Activated T-cell treated with anti-CD3 and anti-CD28 coated beads for 24 hours (primary cell): ENCODE results near the gene LAYN.

ENCODE experiments used
- DNase-seq: peaks from one replicate; pipeline ENCODE4 v3.0.0-alpha.2; 2020; ENCODE audit warnings: low read depth

LAYN gene, protein sequence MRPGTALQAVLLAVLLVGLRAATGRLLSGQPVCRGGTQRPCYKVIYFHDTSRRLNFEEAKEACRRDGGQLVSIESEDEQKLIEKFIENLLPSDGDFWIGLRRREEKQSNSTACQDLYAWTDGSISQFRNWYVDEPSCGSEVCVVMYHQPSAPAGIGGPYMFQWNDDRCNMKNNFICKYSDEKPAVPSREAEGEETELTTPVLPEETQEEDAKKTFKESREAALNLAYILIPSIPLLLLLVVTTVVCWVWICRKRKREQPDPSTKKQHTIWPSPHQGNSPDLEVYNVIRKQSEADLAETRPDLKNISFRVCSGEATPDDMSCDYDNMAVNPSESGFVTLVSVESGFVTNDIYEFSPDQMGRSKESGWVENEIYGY

DNA sequence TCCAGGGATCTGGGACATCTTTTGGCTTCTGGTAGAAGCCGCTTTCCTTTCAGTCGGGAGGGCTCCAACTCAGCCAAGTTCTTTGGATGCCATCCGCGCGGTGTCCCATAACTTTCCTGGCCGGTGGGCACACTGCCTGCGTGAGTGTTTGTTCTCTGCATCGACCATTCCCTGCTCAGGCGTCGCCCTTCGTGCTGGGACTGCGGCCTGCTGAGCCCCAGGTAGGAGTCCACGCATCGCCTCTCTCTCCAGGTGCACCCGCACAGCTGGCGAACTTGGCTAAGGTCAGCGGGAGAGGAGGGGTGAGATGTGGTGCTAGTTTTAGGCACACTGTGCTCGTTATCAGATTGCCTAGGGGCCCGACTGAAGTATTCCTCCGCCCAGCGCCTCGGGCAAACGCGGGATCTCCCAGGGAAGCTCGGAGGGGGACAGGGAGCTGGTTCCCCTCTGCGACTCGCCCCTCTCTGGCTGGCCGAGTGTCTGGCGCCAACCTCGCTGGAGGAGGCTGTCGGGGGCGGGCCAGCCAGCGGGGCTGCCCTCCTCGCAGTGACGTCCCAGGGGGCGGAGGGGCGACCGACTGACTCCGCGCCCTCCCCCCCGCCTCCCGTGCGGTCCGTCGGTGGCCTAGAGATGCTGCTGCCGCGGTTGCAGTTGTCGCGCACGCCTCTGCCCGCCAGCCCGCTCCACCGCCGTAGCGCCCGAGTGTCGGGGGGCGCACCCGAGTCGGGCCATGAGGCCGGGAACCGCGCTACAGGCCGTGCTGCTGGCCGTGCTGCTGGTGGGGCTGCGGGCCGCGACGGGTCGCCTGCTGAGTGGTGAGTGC lies at the start of gene LAYN:
Gene LAYN, plus strand, starts transcription at position 607 of the 823 bp plus-strand sequence. Its CDS starts 124 bp downstream, at position 731.
- no peak for DNase-seq

DNA sequence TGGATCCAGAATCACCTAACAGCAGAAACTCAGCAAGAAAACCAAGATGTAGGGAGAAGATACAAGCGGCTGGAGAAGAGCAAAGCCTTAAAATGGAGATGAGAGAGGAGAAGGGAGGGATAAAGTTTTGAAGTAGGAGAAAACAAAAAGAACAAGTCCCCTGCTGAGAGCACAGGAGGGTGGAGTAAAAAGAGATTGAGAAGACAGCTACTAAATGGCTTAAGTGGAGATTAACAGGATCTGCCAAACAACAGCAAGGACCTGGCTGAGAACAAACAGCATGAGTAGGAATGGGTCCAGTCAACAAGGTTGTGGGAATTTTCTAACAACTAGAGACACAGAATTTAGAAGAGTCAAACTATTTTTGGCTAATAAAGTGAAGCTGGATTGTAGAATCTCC lies 46.5 kb upstream of the LAYN start:
- no peak for DNase-seq

DNA sequence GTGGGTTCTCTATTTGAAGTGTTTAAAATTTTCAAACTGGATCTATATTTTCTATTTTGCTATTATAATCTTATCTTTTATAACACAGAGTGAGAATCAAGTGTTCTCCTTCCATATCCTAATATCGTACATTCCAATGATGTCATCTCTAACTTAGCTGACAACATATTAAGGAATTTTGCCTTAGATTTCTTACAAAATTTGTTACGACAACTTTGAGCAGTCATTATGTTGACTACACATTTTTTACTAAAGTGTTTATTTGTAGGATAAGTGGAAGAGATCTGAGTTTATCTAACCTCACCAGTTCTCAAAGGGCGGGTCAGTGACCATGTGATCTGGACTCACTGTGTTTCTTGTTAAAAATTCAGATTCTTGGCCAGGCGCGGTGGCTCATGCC lies 41.0 kb upstream of the LAYN start:
- no peak for DNase-seq

DNA sequence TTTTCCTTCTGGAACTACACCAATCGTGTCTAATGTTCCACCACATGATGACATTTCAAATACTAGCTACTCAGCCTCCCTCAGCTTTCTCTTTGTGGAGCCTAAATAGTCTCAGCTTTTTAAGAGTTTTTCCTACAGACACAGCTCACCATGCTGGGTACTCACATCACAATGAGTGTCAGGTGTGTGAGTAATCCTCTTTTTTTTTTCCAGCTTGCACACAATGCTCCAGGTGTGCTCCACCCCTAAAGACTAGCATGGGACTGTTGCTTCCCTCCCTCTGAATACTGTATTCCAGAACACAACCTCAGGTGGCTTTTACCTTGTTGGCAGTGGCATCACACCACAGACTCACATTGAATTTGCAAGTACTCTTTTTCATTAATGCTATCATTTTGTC lies 40.0 kb upstream of the LAYN start:
- DNase-seq, result no peak

DNA sequence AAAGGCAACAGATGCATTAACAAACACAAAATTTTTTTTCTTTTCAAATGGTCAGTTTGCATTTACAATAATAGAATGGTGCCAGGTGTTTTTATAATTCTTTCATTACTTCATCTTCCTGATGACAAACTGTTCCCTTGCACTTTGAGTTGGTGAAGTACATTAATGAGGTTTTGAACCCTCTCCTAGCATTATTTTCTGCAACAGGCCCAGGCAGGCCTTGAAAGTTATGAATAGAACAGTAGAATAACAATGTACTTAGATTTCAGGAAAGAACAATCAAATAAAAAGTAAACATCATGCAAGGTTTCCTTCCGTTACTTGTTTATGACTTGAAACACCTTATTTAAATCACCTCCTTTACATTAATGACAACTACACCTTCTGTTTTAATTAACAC lies 37.9 kb upstream of the LAYN start:
- DNase-seq, result no peak

DNA sequence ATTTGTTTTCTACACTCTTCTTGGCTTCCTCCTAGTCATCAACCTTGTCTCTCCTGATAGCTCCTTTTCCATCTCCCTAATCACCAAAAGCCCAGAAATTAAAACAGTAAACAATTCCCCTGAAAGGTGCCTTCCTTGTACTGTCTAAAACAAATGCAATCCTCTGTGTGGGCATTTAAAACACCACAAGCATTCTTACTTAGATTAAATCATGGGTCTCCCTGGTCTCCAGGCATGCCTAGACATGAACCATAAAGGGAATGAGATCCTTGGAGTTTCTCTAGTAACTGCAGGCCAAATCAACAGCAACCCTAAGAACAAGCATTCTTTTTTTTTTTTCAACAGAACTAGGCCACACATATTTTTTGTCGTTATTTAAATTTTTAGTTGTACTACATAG lies 30.2 kb upstream of the LAYN start:
- no peak for DNase-seq

DNA sequence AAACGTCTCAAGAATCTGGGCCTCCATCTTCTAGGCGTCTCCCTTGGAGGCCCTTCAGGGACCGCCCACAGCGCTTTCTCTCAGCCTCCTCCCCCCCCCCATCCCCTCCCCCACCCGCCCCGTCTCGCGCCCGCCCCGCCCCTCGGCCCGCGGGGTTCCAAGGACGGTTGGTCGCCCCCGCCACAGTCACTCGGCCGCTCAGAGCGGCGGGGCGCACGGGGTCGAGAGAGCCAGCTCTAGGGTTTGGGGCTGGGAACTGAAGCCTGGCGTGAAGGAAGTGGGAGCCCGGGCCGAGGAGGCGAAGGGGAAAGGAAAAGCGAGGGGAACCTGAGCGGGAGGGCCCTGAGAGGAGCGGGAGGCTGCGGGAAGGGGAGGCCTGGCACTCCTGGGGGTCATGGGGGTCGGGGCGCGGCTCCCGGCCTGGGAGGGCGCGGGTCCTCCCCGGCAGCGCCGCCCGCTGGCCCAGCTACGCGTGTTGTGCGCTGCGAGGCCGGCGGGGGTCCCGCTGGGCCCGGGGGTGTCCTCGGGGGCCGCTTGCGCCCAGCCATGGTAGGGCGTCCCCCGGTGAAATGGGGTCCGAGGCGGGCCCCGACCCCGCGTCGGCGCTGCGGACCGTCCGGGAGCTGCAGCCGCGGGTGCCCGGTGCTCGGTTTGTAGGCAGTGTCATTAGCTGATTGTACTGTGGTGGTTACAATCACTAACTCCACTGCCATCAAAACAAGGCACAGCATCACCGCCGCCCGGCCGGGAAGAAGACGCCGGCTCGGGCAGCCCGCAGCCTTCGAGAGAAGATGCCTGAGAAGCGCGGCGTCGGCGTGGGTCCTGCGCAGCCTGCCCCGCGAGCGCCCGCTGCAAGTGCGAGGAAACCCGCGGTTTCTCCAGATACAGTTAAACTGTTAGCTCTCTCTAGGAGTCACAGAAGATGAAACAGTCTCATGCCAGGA lies 28.0 kb upstream of the LAYN start, which contains the start of gene BTG4:
Gene BTG4, minus strand, starts transcription at position 91 of the 944 bp plus-strand sequence. CDS start 13,610 bp downstream, outside the sequence.
- no peak for DNase-seq

DNA sequence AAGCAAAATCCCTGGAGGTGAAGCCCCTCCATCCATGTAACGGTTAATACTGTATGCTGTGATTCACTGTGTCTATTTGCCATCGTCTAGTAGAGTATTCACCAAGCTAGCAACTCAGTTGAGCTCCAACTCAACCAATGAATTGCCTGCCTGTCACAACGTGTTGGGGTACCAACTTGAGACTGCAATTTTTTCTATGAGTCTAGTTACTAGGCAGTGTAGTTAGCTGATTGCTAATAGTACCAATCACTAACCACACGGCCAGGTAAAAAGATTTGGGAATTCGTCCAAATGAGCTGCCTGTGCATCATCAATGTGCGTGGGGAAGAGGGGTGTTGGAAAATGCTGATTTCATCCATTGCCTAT lies 27.3 kb upstream of the LAYN start:
- DNase-seq, result no peak

DNA sequence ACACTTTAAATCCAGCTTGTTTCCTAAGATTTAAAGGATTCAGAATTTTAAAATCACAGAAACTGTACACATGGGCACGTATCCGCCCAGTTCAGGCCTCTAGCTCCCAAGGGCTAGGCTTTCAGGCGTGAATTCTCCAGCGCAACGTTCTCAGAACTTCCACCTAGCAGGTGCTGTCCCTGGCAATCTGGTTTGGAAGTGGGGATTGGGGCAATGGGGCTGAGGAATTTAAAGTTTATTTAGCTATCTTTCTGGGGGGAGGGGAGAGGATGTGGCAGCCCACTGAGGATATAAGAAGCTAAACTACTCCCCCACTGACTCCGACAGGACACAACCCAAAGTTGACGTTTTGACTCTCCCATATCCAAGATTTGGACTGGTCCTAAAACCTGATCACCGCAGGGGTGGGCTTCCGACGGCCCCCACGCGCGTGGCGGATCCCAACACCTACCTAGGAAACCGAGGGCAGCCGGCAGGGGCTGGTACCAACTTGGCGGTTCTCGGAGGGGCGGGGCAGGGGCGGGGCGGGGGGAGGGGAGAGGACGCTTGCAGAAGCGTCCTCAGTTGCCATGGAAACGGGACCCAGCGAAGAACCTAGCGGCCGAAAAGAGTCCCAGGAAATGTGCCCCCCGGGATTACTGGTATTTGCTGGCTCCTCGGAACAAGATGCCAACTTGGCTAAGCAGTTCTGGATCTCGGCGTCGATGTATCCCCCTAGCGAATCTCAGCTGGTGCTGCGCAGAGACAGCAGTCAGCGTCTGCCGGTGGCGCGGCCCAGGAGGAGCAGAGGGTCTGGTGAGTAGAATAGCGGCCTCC lies 26.1 kb upstream of the LAYN start, which contains the start of gene HOATZ:
Gene HOATZ, plus strand, starts transcription at position 563 of the 816 bp plus-strand sequence. Its CDS starts 7 bp downstream, at position 570.
- no peak for DNase-seq

DNA sequence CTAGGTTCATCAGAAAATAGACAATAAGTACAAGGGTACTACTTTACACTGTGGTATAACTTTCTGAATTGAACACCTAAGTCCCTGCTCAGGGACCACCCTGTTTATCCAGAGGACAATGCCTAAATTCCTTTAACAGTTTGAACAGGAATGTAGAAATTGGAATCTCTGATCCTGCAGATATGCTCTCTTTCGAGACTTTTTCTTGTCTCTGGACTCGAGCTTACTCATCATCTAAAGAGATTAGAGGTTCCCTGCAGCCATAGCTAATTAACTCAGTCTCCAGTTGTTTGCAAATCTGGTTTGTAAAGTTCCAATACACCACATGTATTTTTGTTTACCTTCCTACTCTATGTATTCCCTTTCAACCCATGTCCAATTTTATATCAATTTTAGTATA lies 24.9 kb upstream of the LAYN start:
- DNase-seq, result no peak

DNA sequence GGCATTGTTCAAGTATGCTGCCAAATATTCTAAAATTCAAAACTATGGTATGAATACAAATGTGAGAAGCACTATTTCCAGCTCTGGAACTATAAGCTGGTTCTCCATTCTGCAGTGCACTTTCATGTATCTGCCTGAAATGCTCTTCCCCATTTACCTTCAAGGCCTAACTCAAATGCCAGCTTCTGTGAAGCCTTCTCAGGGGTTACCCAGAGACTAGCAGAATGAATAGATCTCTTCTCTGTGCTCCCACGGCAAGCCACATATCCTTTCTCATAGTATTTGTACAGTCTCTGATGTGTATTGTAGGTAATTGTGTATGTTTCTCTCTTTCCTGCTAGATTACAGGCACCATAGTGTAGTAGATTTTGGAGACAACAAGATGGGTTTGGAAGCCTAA lies 21.9 kb upstream of the LAYN start:
- DNase-seq, result no peak

DNA sequence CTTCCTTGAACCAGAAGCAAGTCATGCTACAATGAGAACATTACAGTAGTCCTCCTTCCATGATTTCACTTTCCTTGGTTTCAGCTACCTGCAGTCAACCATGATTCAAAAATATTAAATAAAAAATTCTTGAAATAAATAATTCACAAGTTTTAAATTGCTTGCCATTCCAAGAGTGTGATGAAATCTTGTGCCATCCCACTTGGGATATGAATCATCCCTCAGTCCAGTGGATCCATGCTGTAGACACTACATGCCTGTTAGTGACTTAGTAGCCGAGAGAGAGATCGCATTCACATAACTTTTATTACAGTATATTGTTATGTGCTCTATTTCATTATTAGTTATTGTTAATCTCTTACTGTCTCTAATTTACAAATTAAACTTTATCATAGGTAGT lies 20.0 kb upstream of the LAYN start:
- no peak for DNase-seq

DNA sequence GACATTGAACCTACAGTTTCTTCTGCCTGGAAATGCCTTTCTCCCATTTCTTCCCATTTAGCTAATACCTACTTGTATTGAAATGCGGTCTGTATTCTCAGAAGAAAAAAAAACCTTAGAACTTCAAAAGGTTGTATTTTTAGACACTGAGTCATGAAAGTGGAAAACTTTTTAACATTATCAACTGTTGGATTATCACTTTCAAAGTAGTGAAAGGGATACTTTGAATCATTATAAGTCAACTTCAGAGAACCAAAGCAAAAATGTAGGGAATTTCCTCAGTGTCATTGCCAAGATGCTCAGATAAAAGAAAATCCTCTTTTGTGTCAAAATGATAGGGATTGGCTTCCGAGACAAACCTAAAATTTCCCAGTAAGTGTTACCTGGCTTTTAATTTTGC lies 19.4 kb upstream of the LAYN start:
- DNase-seq, result no peak

DNA sequence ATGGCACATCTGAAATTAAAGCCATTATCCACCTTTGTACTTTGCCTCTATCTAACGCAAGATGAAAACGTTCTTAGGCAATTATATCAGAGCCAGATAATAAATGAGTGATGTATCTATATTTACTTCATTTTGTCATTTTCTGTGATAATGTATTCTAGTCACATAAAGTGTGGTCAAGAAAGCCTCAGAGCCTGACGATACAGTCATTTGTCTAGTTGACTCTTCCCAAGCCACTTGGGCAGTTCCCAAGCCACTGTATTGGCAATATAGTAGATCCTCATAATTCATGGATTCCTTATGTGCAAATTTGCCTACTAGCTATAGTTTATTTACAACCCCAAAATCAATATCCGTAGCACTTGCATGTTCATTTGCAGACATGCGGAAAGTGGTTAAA lies 18.1 kb upstream of the LAYN start:
- DNase-seq, result no peak

DNA sequence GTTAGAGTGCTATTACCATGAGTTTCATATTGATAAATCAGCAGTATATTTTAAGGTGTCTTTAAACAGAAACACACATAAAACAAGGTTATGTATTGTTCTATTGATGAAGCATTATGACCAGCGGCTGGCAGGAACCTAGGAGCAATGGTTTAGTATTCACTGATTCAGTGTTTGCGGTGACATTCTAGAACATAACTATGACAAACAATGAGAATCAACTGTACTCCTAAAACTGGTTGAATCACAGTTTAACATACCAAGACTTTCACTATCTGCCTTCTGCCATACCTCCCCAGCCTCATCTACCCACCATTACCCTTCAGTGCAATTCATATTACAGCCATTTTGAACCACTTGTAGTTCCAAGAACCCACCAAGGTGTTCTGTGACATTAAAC lies 17.2 kb upstream of the LAYN start:
- DNase-seq, result no peak

DNA sequence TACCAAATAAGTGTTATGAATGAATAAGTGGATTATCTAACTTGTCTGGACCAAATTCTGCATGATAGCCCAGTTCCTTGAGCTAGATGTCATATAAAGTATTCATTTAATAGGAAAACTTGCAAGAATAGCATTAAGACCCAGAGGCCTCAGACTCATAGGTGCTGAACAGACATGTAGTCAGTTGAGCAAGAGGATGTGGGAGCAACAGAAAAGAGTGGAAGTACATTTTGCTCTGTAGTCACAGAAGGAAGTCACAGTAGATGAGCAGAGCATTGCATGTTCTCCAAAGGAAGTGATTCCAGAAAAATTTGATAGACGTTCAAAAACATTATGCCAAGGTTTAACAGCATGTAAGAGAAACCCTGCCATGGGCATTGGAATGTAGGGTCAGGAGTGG lies 16.5 kb upstream of the LAYN start:
- DNase-seq, result no peak

DNA sequence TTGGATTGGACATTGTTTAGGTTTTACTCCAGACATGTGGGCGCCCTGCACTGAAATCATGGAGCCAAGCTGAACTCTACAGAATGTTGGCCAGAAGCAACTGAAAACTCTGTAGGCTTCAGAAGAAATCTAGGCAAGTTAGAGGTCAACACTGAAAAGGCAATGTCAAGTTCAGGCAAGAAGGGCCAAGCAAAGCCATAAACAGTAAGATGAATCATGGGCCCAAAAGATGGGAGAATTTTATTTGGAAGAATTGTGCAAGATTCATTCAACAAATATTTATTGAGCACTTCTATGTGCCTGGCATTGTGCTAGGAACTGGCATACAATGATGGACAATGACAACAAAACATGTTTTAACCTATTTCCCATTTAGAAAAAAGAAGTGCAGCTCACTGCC lies 15.1 kb upstream of the LAYN start:
- no peak for DNase-seq

DNA sequence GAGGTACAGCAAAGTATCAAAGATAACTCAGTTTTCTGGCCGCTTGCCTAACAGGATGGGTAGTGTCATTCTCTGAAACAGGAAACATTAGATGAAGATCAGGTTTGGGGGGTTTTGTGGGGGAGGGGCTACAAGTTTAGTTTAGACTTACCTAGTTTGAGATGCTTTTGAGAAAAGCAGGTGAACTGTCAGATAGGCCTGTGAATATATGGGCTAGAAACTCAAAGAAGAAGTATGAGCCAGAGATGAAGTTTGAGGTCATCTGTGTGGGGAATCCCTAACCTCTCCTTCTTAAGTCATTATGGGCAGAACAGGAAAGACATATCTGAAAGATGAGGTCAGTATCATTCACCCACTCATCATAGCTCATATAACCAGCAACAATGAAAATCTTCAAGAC lies 14.0 kb upstream of the LAYN start:
- no peak for DNase-seq

DNA sequence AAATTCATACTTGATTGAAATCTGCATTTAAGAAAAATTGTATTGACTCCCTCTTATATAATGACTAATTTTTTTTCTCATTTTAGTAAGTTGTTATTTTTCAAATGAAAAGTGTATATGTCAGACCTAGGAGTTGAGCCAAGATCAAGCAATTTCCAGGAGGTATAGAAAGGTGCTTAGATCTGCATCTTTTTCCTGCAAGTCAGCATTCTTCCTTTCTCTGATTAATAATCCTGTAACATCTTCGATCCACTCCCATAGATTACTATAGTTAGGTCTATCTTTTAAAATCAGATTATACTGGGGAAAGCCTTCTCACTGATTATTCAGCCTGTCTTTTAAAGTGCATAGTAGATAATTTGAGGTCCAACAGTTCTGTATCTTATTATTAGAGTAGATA lies 13.2 kb upstream of the LAYN start:
- DNase-seq, result no peak

DNA sequence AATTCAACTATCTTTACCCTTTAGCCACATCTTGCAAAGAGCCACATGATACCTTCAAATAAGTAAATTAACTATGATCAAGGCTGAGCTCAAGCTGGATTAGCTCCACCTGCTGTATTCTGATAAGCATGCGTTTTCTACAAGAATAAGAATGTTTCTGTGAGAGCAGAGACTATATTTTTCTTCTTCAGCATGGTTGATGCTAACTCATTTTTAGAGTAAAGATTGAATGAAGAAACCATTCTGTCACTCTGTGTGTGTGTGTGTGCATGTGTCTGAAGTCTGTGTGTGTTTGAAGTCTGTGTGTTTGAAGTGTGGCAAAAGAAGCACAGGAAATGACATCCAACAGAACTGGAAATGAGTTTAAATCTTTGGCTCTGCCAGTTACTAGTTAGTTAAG lies 12.0 kb upstream of the LAYN start:
- DNase-seq, result no peak

DNA sequence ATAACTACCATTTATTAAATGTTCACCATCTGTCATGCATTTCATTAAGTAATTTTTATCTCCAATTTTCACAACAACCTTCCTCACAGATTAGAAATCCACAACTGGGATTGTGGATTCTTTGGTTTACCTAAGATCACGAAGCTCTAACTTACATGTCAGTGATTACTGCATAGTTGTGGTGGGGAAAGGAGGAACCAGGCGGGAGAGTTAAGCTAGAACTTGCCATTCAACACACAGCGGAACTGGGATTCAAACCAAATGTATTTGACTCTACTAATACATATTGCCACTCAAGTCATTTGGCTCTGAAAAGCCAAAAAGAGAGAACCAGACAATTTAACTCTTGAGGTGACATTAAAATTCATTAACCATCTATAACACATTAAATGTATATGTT lies 10.4 kb upstream of the LAYN start:
- no peak for DNase-seq
